HepG2 (cell line): ENCODE data around the gene FAAP20. TPM values are rescaled to one million over a fixed set of nuclear protein-coding genes. Genes with fewer than 3 reads are reported as not detected.
A peak's percentile ranks its signal among the peaks of the same experiment; 100 is the strongest.

ENCODE experiments used
- DNMT1 ChIP-seq: sonication (generic); formaldehyde crosslinking; IDR thresholded peaks from 2 replicates; pipeline ENCODE4 v1.5.1; 2020; ENCODE audit warnings: mild to moderate bottlenecking, missing genetic modification reagents
- EP300 ChIP-seq, 3 experiments: sonication (generic) in 1 of 3; formaldehyde crosslinking in 1 of 3; IDR thresholded peaks; 2 replicates each; pipeline versions ENCODE4 v1.5.1 to v1.6.1; 2011 to 2020; ENCODE audit warnings: low read depth in 2 of 3, low read length in 2 of 3, borderline replicate concordance in 1 of 3, improper control_type of control experiment in 1 of 3, mild to moderate bottlenecking in 1 of 3, missing genetic modification reagents in 1 of 3, moderate library complexity in 1 of 3
- KAT7 ChIP-seq: IDR thresholded peaks from 2 replicates; pipeline ENCODE4 v1.6.1; 2018; ENCODE audit warnings: borderline replicate concordance, missing compliant biosample characterization
- KDM1A ChIP-seq: IDR thresholded peaks from 2 replicates; pipeline ENCODE4 v1.6.1; 2016; ENCODE audit warnings: missing compliant biosample characterization
- MAF1 ChIP-seq: sonication (generic); formaldehyde crosslinking; IDR thresholded peaks from 2 replicates; pipeline ENCODE4 v1.5.0; 2020; ENCODE audit warnings: missing genetic modification reagents, borderline replicate concordance
- MAZ ChIP-seq, 2 experiments: sonication (generic) in 1 of 2; formaldehyde crosslinking in 1 of 2; IDR thresholded peaks; 2 replicates each; pipeline versions ENCODE4 v1.5.0 to v1.6.1; 2012 to 2020; ENCODE audit warnings: low read depth in 2 of 2, mild to moderate bottlenecking in 2 of 2, borderline replicate concordance in 1 of 2, improper control_type of control experiment in 1 of 2, low read length in 1 of 2, missing genetic modification reagents in 1 of 2, moderate library complexity in 1 of 2
- MIER2 ChIP-seq: IDR thresholded peaks from 2 replicates; pipeline ENCODE4 v1.6.1; 2016; ENCODE audit warnings: missing biosample characterization, missing genetic modification reagents
- NCOA5 ChIP-seq: sonication (generic); formaldehyde crosslinking; IDR thresholded peaks from 2 replicates; pipeline ENCODE4 v1.4.0; 2020; ENCODE audit warnings: missing genetic modification reagents
- NFATC3 ChIP-seq: sonication (generic); formaldehyde crosslinking; IDR thresholded peaks from 2 replicates; pipeline ENCODE4 v1.5.1; 2020; ENCODE audit warnings: mild to moderate bottlenecking, missing genetic modification reagents
- RAD21 ChIP-seq: fragments of 450-650 bp; formaldehyde crosslinking; IDR thresholded peaks from 2 replicates; pipeline ENCODE4 v1.5.0; 2020; ENCODE audit warnings: mild to moderate bottlenecking
- RARA ChIP-seq: IDR thresholded peaks from 2 replicates; pipeline ENCODE4 v1.6.1; 2016; ENCODE audit warnings: missing genetic modification reagents, missing compliant biosample characterization
- SMARCC2 ChIP-seq: fragments of 450-650 bp; IDR thresholded peaks from 2 replicates; pipeline ENCODE4 v1.6.1; 2017; ENCODE audit warnings: antibody characterized with exemption, mild to moderate bottlenecking
- SMARCE1 ChIP-seq: fragments of 450-650 bp; IDR thresholded peaks from 2 replicates; pipeline ENCODE4 v1.6.1; 2017; ENCODE audit warnings: borderline replicate concordance
- SMYD3 ChIP-seq: sonication (generic); formaldehyde crosslinking; IDR thresholded peaks from 2 replicates; pipeline ENCODE4 v1.8.1; 2023; ENCODE audit warnings: mild to moderate bottlenecking, missing genetic modification reagents
- SOX6 ChIP-seq, 2 experiments: fragments of 450-650 bp in 1 of 2; sonication (generic) in 1 of 2; formaldehyde crosslinking in 1 of 2; IDR thresholded peaks; 2 replicates each; pipeline versions ENCODE4 v1.4.0 to v1.6.1; 2017 to 2020; ENCODE audit warnings: antibody characterized with exemption in 1 of 2, mild to moderate bottlenecking in 1 of 2, missing genetic modification reagents in 1 of 2
- SRSF1 ChIP-seq: fragments of 200-400 bp; formaldehyde crosslinking; optimal IDR thresholded peaks from 2 replicates; pipeline ENCODE3; 2017; ENCODE audit warnings: mild to moderate bottlenecking, low read depth, low read length, moderate library complexity
- ZBTB20 ChIP-seq: sonication (generic); formaldehyde crosslinking; IDR thresholded peaks from 2 replicates; pipeline ENCODE4 v1.8.1; 2023; ENCODE audit warnings: missing genetic modification reagents, low read depth, mild to moderate bottlenecking, borderline replicate concordance
- ZFAT ChIP-seq: sonication (generic); formaldehyde crosslinking; conservative IDR thresholded peaks from 2 replicates; pipeline ENCODE4 v1.8.1; 2023; ENCODE audit warnings: missing genetic modification reagents, inconsistent platforms
- ZNF263 ChIP-seq: sonication (generic); formaldehyde crosslinking; IDR thresholded peaks from 2 replicates; pipeline ENCODE4 v1.4.0; 2020; ENCODE audit warnings: missing genetic modification reagents
- ZNF354B ChIP-seq: sonication (generic); formaldehyde crosslinking; IDR thresholded peaks from 2 replicates; pipeline ENCODE4 v1.8.0; 2022; ENCODE audit warnings: mild to moderate bottlenecking, missing genetic modification reagents
- ZNF431 ChIP-seq: sonication (generic); formaldehyde crosslinking; IDR thresholded peaks from 2 replicates; pipeline ENCODE4 v1.9.0; 2022; ENCODE audit warnings: missing genetic modification reagents, low read depth, mild to moderate bottlenecking, borderline replicate concordance
- ZNF598 ChIP-seq: sonication (generic); formaldehyde crosslinking; IDR thresholded peaks from 2 replicates; pipeline ENCODE4 v1.5.1; 2020; ENCODE audit warnings: mild to moderate bottlenecking, missing genetic modification reagents, borderline replicate concordance
- ZNF616 ChIP-seq: sonication (generic); formaldehyde crosslinking; IDR thresholded peaks from 2 replicates; pipeline ENCODE4 v1.5.0; 2020; ENCODE audit warnings: low read depth, mild to moderate bottlenecking, missing genetic modification reagents
- ZNF761 ChIP-seq: sonication (generic); formaldehyde crosslinking; conservative IDR thresholded peaks from 2 replicates; pipeline ENCODE4 v1.4.0; 2020; ENCODE audit warnings: mild to moderate bottlenecking, missing genetic modification reagents
- polyA plus RNA-seq, 8 experiments: library from polyadenylated mRNA; depleted of rRNA in 3 of 8; stranded (reverse) in 7 of 8; unstranded in 1 of 8; fragments of >200 nt; fragmentation: Illumina TruSeq in 4 of 8; extraction: Trizol in 4 of 8; gene quantifications; 2 replicates each; pipeline versions ENCODE4 v1.2.1 to v1.2.3, GENCODE V29; 2011 to 2016; ENCODE audit warnings: low read depth in 4 of 8, missing spikeins in 1 of 8, mixed read lengths in 1 of 8; ENCODE audit not compliant: insufficient read depth in 1 of 8
- total RNA-seq, 5 experiments: library from RNA; depleted of rRNA; stranded (reverse); fragments of >200 nt; fragmentation: Illumina TruSeq; extraction: Trizol; gene quantifications; 2 replicates each; pipeline ENCODE4 v1.2.3, GENCODE V29; 2016; ENCODE audit warnings: low read depth in 1 of 5
- TF ChIP-seq, protein P1 (sequence below): IDR thresholded peaks from 2 replicates; pipeline ENCODE4 v1.6.1; 2018; ENCODE audit warnings: missing genetic modification reagents
- TF ChIP-seq, protein P2 (sequence below): sonication (generic); formaldehyde crosslinking; IDR thresholded peaks from 2 replicates; pipeline ENCODE4 v1.8.0; 2022; ENCODE audit warnings: missing genetic modification reagents, low read depth, mild to moderate bottlenecking, borderline replicate concordance
- TF ChIP-seq, protein P3 (sequence below), 2 experiments: fragments of 450-650 bp in 1 of 2; sonication (generic) in 1 of 2; formaldehyde crosslinking; IDR thresholded peaks; 2 replicates each; pipeline versions ENCODE4 v1.5.0 to v1.8.0; 2020 to 2022; ENCODE audit warnings: mild to moderate bottlenecking in 1 of 2, missing genetic modification reagents in 1 of 2

FAAP20 gene
- total and polyA plus RNA-seq, 2 of the 13 experiments (the other 11 are each of a cell fraction or from before 2014, with no cell fraction given), result 9.6 to 10.8 TPM

DNA sequence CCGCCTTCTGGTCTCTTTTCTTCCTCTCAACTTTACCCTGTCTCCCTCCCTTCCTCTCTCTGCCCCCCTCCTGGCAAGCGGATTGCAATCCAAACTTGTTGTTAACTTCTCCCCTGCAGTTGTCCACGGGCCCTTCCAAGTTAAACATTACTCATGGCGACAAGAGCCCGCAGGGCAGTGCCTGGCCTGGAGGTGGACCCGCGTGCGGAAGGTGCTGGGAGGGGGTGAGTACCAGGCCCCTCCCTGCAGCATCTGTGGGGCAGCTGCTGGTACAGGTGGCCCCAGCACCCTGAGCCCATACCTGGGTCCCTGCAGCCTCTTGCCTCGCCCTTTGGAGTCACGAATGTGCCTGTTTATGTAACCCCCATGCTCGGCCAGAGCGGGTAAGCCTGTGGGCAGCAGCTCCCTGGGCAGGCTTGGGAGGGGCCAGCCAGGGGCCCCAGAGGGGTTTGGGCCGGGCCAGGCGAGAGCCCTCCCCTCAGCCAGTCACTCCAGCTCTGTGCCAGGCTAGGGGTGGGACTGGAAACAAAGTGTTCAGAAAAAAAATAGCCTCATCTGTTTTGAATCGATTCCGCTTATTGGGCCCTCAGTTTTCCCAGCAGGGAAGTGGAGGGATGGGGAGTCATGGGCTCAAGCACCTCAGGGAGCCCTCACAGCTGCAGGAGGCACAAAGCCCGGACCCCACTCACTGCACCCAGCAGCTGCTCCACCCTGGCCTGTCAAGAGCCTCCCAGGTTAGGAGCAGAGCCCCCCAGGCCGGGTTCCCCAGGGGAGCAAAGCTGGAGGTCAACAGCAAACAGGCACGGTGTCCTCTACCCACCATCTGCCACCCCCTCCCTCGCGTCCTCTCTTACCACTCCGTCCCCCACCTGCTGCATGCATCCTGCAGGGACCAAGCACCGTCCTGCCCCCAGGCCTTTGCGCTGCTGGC is 14.0 kb upstream of the FAAP20 start (continued):
- no peak; the same call in 1 of the 2 replicates for TF ChIP-seq MIER2 (CRISPR knock-in tag)
- no peak for TF ChIP-seq RAD21
- TF ChIP-seq ZFAT (CRISPR knock-in tag), result no peak
- no peak for TF ChIP-seq SMARCE1
- no peak for TF ChIP-seq ZBTB20 (CRISPR knock-in tag)
- no peak for TF ChIP-seq ZNF616
- TF ChIP-seq SMYD3 (CRISPR knock-in tag), result no peak
- no peak for TF ChIP-seq ZNF598 (CRISPR knock-in tag)
- TF ChIP-seq ZNF761, result no peak; the same call in 1 of the 2 replicates
- TF ChIP-seq, protein P1, sequence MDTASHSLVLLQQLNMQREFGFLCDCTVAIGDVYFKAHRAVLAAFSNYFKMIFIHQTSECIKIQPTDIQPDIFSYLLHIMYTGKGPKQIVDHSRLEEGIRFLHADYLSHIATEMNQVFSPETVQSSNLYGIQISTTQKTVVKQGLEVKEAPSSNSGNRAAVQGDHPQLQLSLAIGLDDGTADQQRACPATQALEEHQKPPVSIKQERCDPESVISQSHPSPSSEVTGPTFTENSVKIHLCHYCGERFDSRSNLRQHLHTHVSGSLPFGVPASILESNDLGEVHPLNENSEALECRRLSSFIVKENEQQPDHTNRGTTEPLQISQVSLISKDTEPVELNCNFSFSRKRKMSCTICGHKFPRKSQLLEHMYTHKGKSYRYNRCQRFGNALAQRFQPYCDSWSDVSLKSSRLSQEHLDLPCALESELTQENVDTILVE, result 0 out of 2 replicates have a peak, but pooled peaks have one; percentile 31
- no peak for TF ChIP-seq NCOA5 (CRISPR knock-in tag)
- TF ChIP-seq, protein P2, sequence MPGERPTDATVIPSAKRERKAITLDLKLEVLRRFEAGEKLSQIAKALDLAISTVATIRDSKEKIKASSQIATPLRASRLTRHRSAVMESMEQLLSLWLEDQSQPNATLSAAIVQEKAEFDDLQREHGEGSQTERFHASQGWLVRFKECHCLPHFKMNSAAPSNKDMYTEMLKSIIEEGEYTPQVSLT, result no peak; the same call in 1 of the 2 replicates
- TF ChIP-seq SOX6 (IDR thresholded peaks at IDR 0.05), result no peak
- no peak for TF ChIP-seq SOX6 (CRISPR knock-in tag; IDR thresholded peaks at IDR 0.05)
- TF ChIP-seq ZNF431 (CRISPR knock-in tag), result no peak
- TF ChIP-seq DNMT1 (CRISPR knock-in tag), result no peak
- TF ChIP-seq ZNF263 (CRISPR knock-in tag), result no peak
- 0 out of 2 replicates have a peak, but pooled peaks have one; percentile 8 for TF ChIP-seq RARA (CRISPR knock-in tag)
- no peak for TF ChIP-seq SMARCC2
- TF ChIP-seq ZNF354B (CRISPR knock-in tag), result no peak
- no peak; the same call in 1 of the 2 replicates for TF ChIP-seq MAZ (IDR thresholded peaks at IDR 0.05; ENCODE audit: borderline replicate concordance, low read depth, low read length)
- TF ChIP-seq MAZ (CRISPR knock-in tag; IDR thresholded peaks at IDR 0.05; ENCODE audit: low read depth), result 0 out of 2 replicates have a peak, but pooled peaks have one; percentile 25
- peak in 1 of 2 experiments; percentile 16; a peak in 1 of 4 replicates for TF ChIP-seq EP300 (IDR thresholded peaks at IDR 0.05; ENCODE audit: low read depth in 2 of 2, low read length in 2 of 2)
- TF ChIP-seq EP300 (CRISPR knock-in tag; IDR thresholded peaks at IDR 0.05; ENCODE audit: borderline replicate concordance), result no peak
- TF ChIP-seq KAT7 (CRISPR knock-in tag), result no peak
- TF ChIP-seq, protein P3, sequence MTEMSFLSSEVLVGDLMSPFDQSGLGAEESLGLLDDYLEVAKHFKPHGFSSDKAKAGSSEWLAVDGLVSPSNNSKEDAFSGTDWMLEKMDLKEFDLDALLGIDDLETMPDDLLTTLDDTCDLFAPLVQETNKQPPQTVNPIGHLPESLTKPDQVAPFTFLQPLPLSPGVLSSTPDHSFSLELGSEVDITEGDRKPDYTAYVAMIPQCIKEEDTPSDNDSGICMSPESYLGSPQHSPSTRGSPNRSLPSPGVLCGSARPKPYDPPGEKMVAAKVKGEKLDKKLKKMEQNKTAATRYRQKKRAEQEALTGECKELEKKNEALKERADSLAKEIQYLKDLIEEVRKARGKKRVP (CRISPR knock-in tag; IDR thresholded peaks at IDR 0.05), result 0 out of 4 replicates have a peak, but pooled peaks of 1 of the 2 experiments have one; percentile 11
- TF ChIP-seq NFATC3 (CRISPR knock-in tag), result no peak
- no peak for TF ChIP-seq KDM1A
- TF ChIP-seq MAF1 (CRISPR knock-in tag), result no peak
- TF ChIP-seq SRSF1, result peak; percentile 80
